ENCODE data around the gene HLA-DRB1.

GRCh38 chr6:32603888-32604287 is 14.2 kb upstream of the HLA-DRB1 start:
- TF ChIP-seq CTCF (IDR thresholded peaks at IDR 0.05; ENCODE audit: insufficient read depth, low read length, poor library complexity, severe bottlenecking) (no peak), EZH2phosphoT487 (conservative IDR thresholded peaks at IDR 0.05; ENCODE audit: low read length) (no peak)
